H9 (cell line): ENCODE measurements around the gene MLPH. TPM values are rescaled to one million over a fixed set of nuclear protein-coding genes. Genes with fewer than 3 reads are reported as not detected.

Experiments used
- DNase-seq: peaks from one replicate; pipeline ENCODE4 v3.0.0-alpha.2; 2017
- H2AFZ ChIP-seq: one replicate; pipeline ENCODE4 v1.6.1; 2013; ENCODE audit warnings: mild to moderate bottlenecking, low read length, control low read depth, moderate library complexity
- H2AK5ac ChIP-seq: 2 replicates; pipeline ENCODE4 v1.6.1; 2013; ENCODE audit warnings: low read length, control low read depth, mixed read lengths; ENCODE audit not compliant: insufficient read length
- H2BK120ac ChIP-seq: one replicate; pipeline ENCODE4 v1.6.1; 2013; ENCODE audit warnings: low read depth, mild to moderate bottlenecking, low read length, control low read depth, inconsistent platforms; ENCODE audit not compliant: poor library complexity, severe bottlenecking
- H2BK12ac ChIP-seq: 2 replicates; pipeline ENCODE4 v1.6.1; 2013; ENCODE audit warnings: low read length, control low read depth, mixed read lengths, low read depth; ENCODE audit not compliant: insufficient read length
- H2BK15ac ChIP-seq: 2 replicates; pipeline ENCODE4 v1.6.1; 2013; ENCODE audit warnings: low read depth, low read length, control low read depth
- H2BK20ac ChIP-seq: one replicate; pipeline ENCODE4 v1.6.1; 2013; ENCODE audit warnings: low read depth, mild to moderate bottlenecking, low read length, control low read depth, inconsistent platforms; ENCODE audit not compliant: poor library complexity, severe bottlenecking
- H2BK5ac ChIP-seq: 2 replicates; pipeline ENCODE4 v1.6.1; 2013; ENCODE audit warnings: low read length, control low read depth, mixed read lengths; ENCODE audit not compliant: insufficient read length
- H3K14ac ChIP-seq: 2 replicates; pipeline ENCODE4 v1.6.1; 2013; ENCODE audit warnings: low read length, control low read depth; ENCODE audit not compliant: insufficient read depth
- H3K18ac ChIP-seq: 2 replicates; pipeline ENCODE4 v1.6.1; 2013; ENCODE audit warnings: low read depth, mild to moderate bottlenecking, mixed read lengths, low read length, control low read depth; ENCODE audit not compliant: insufficient read length
- H3K23ac ChIP-seq: 2 replicates; pipeline ENCODE4 v1.6.1; 2013; ENCODE audit warnings: low read length, control low read depth, mixed read lengths, low read depth; ENCODE audit not compliant: insufficient read length
- H3K23me2 ChIP-seq: 2 replicates; pipeline ENCODE4 v1.6.1; 2013; ENCODE audit warnings: low read depth, mild to moderate bottlenecking, mixed read lengths, low read length, control low read depth; ENCODE audit not compliant: insufficient read length, poor library complexity, severe bottlenecking
- H3K27ac ChIP-seq: 2 replicates; pipeline ENCODE4 v1.5.1; 2013; ENCODE audit warnings: low read length, control low read depth, mixed read lengths, low read depth; ENCODE audit not compliant: insufficient read length
- H3K27me3 ChIP-seq: 2 replicates; pipeline ENCODE4 v1.6.1; 2013; ENCODE audit warnings: low read length, control low read depth, inconsistent platforms; ENCODE audit not compliant: insufficient read depth
- H3K4ac ChIP-seq: 2 replicates; pipeline ENCODE4 v1.6.1; 2013; ENCODE audit warnings: low read depth, mild to moderate bottlenecking, control low read depth, inconsistent platforms, low read length, moderate library complexity
- H3K4me1 ChIP-seq: 2 replicates; pipeline ENCODE4 v1.6.1; 2013; ENCODE audit warnings: low read length, control low read depth, inconsistent platforms; ENCODE audit not compliant: insufficient read depth
- H3K4me2 ChIP-seq: 2 replicates; pipeline ENCODE4 v1.6.1; 2013; ENCODE audit warnings: low read length, control low read depth, mixed read lengths; ENCODE audit not compliant: insufficient read length, insufficient read depth
- H3K56ac ChIP-seq: 2 replicates; pipeline ENCODE4 v1.6.1; 2013; ENCODE audit warnings: low read depth, mild to moderate bottlenecking, mixed read lengths, low read length, control low read depth; ENCODE audit not compliant: insufficient read length
- H3K79me1 ChIP-seq: 2 replicates; pipeline ENCODE4 v1.6.1; 2013; ENCODE audit warnings: low read depth, mild to moderate bottlenecking, moderate library complexity, low read length, control low read depth, inconsistent platforms; ENCODE audit not compliant: insufficient read depth, poor library complexity, severe bottlenecking
- H3K79me2 ChIP-seq: 2 replicates; pipeline ENCODE4 v1.6.1; 2013; ENCODE audit warnings: low read length, control low read depth, inconsistent platforms; ENCODE audit not compliant: insufficient read depth
- H3K9ac ChIP-seq: 2 replicates; pipeline ENCODE4 v1.6.1; 2013; ENCODE audit warnings: low read length, control low read depth, mixed read lengths; ENCODE audit not compliant: insufficient read length; ENCODE audit errors: extremely low read depth
- H3K9me3 ChIP-seq: one replicate; pipeline ENCODE4 v1.6.1; 2013; ENCODE audit warnings: low read depth, low read length, inconsistent platforms; ENCODE audit not compliant: control insufficient read depth
- H3T11ph ChIP-seq: one replicate; pipeline ENCODE4 v1.6.1; 2013; ENCODE audit warnings: mild to moderate bottlenecking, low read length, control low read depth, inconsistent platforms
- H4K20me1 ChIP-seq: one replicate; pipeline ENCODE4 v1.6.1; 2013; ENCODE audit not compliant: control insufficient read depth, insufficient read length, insufficient read depth
- H4K5ac ChIP-seq: 2 replicates; pipeline ENCODE4 v1.6.1; 2013; ENCODE audit warnings: low read depth, mild to moderate bottlenecking, mixed read lengths, low read length, control low read depth; ENCODE audit not compliant: insufficient read length
- H4K8ac ChIP-seq: replicated peaks from 2 replicates; pipeline ENCODE4 v1.6.1; 2013; ENCODE audit warnings: low read length, control low read depth, mixed read lengths, low read depth; ENCODE audit not compliant: insufficient read length
- H4K91ac ChIP-seq: 2 replicates; pipeline ENCODE4 v1.6.1; 2013; ENCODE audit warnings: low read depth, mild to moderate bottlenecking, moderate library complexity, mixed read lengths, low read length, control low read depth; ENCODE audit not compliant: insufficient read length
- H3K27ac Mint-ChIP-seq, 3 experiments: 2 replicates in 2 of 3; 3 replicates in 1 of 3; pipeline ENCODE4 v1.8.0; 2020 to 2021; ENCODE audit warnings: mixed read lengths in 3 of 3, mild to moderate bottlenecking in 1 of 3, moderate library complexity in 1 of 3
- H3K27me3 Mint-ChIP-seq: 2 replicates; pipeline ENCODE4 v1.8.0; 2021; ENCODE audit warnings: low read depth, mild to moderate bottlenecking, moderate library complexity, mixed read lengths
- H3K36me3 Mint-ChIP-seq, 3 experiments: 2 replicates in 2 of 3; 3 replicates in 1 of 3; pipeline ENCODE4 v1.8.0; 2020 to 2021; ENCODE audit warnings: low read depth in 3 of 3, mixed read lengths in 3 of 3; ENCODE audit not compliant: insufficient read depth in 1 of 3
- H3K4me1 Mint-ChIP-seq, 2 experiments: 2 replicates each; pipeline ENCODE4 v1.8.0; 2020; ENCODE audit warnings: mixed read lengths in 2 of 2
- H3K4me3 Mint-ChIP-seq, 2 experiments: 2 replicates in 1 of 2; 3 replicates in 1 of 2; pipeline ENCODE4 v1.8.0; 2020 to 2021; ENCODE audit warnings: mild to moderate bottlenecking in 2 of 2, mixed read lengths in 2 of 2, moderate library complexity in 1 of 2
- H3K9me3 Mint-ChIP-seq, 2 experiments: 2 replicates in 1 of 2; 3 replicates in 1 of 2; pipeline ENCODE4 v1.8.0; 2020; ENCODE audit warnings: mild to moderate bottlenecking in 2 of 2, mixed read lengths in 2 of 2, moderate library complexity in 1 of 2
- WGBS: extraction: QIAGEN DNeasy Blood & Tissue Kit; methylation state at CpG from one replicate; pipeline ENCODE4 v1.1.7; 2013; ENCODE audit warnings: missing lambda C conversion rate, low lambda C conversion rate, mixed read lengths; ENCODE audit not compliant: insufficient read length; ENCODE audit errors: extremely low coverage; 5-methylcytosine and 5-hydroxymethylcytosine counted together
- total RNA-seq: library from RNA; stranded (reverse); gene quantifications from 2 replicates; pipeline ENCODE4 v1.2.1, GENCODE V29; 2021
- TF ChIP-seq, protein P1 (sequence below): fragments of 200-600 bp; sonication (generic); conservative IDR thresholded peaks from 3 replicates; pipeline ENCODE4 v1.8.0; 2021; ENCODE audit warnings: antibody characterized with exemption, mild to moderate bottlenecking

Gene MLPH
- total RNA-seq, 1 experiment from 2014 or later: 3.4 TPM

DNA sequence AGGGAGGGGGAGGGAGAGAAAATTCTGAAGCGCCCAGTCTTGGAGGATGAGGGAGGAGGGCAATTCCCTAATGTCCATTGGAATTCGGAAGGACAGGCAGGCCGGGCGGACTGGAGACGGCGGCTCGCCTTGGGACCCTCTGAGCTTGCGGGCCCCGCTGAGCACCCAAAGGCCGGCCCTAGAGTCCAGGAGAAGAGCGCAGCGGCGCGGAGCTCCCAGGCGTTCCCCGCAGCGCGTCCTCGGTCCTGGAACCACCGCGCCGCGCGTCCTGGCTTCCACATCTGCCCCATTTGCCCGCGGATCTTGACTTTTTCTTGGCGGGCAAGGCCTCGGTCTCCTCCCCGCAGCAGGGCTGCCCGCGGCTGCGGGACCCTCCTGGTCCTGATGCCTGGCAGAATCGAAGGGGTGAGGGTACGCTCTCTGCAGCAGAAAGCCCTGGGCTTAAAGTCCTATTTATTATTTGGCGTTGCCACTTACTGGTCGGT, 675 bp upstream of the MLPH start:
- Histone ChIP-seq H4K8ac (no peak overlapping the region), H3K23me2 (peaks cover 12% of the 10 kb centered on the region), H3K4me2 (peak overlapping the region; percentile 92), H3K4ac (no peak overlapping the region), H3T11ph (no peak overlapping the region), H3K9ac (no peak overlapping the region), H3K79me1 (no peaks in the 10 kb centered on the region), H3K56ac (no peak overlapping the region), H2BK120ac (no peak overlapping the region), H3K4me1 (peaks cover 11% of the 10 kb centered on the region; the same call in 1 of the 2 replicates), H3K27me3 (peaks cover 17% of the 10 kb centered on the region; the same call in 1 of the 2 replicates), H4K91ac (no peak overlapping the region), H2AFZ (peak overlapping the region; percentile 75), H3K79me2 (no peaks in the 10 kb centered on the region), H3K9me3 (peaks cover 2% of the 10 kb centered on the region), H2AK5ac (no peak overlapping the region), H3K18ac (no peak overlapping the region), H4K5ac (no peak overlapping the region), H4K20me1 (no peaks in the 10 kb centered on the region), H2BK12ac (no peak overlapping the region), H2BK15ac (no peak overlapping the region), H3K27ac (no peak overlapping the region), H3K14ac (no peak overlapping the region), H2BK5ac (no peak overlapping the region), H2BK20ac (no peak overlapping the region), H3K23ac (no peak overlapping the region)
- Mint-ChIP-seq H3K4me3 (peak overlapping the region; percentile 64 to 85), H3K4me1 (peaks cover 27 to 42% of the 10 kb centered on the region in 2 experiments), H3K36me3 (peaks cover 3 to 9% (median 5%) of the 10 kb centered on the region in 3 experiments), H3K27me3 (peaks cover 83% of the 10 kb centered on the region), H3K27ac (no peak overlapping the region), H3K9me3 (peaks cover 8 to 9% of the 10 kb centered on the region in 2 experiments)
- TF ChIP-seq, protein P1, sequence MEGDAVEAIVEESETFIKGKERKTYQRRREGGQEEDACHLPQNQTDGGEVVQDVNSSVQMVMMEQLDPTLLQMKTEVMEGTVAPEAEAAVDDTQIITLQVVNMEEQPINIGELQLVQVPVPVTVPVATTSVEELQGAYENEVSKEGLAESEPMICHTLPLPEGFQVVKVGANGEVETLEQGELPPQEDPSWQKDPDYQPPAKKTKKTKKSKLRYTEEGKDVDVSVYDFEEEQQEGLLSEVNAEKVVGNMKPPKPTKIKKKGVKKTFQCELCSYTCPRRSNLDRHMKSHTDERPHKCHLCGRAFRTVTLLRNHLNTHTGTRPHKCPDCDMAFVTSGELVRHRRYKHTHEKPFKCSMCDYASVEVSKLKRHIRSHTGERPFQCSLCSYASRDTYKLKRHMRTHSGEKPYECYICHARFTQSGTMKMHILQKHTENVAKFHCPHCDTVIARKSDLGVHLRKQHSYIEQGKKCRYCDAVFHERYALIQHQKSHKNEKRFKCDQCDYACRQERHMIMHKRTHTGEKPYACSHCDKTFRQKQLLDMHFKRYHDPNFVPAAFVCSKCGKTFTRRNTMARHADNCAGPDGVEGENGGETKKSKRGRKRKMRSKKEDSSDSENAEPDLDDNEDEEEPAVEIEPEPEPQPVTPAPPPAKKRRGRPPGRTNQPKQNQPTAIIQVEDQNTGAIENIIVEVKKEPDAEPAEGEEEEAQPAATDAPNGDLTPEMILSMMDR: no peak
- no peak for DNase-seq
- WGBS: no CpG with 5 or more reads among the region's 36 CpGs
